ENCODE measurements around the gene SF3B1.

DNA sequence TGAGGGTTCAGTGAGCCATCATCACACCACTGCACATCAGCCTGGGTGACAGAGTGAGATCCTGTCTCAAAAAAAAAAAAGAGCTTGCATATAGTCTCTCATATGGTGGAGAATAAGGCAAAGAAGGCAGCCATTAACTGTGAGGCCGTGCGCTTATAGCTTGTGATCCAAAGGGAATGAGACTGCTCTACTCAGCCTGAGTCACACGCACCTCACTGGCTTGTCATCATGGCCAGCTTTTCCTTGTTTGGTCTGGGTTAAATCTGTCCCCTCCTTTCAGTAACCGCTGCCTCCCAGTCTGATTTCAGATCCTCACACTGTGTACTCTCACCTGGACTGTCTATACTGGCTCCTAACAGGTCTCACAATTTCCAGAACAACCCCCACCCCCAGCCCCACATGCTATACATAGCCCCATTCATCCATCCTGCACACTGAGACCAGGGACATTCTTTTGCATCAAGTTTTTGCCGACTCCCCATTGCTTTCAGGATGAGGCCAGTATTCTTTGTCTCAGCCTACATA is 88.9 kb downstream of the SF3B1 start:
- TF ChIP-seq CTCF (IDR thresholded peaks at IDR 0.05; ENCODE audit: low read length) (no peak), EZH2 (optimal IDR thresholded peaks at IDR 0.05; ENCODE audit: low read depth, low read length) (no peak), EZH2phosphoT487 (IDR thresholded peaks at IDR 0.05; ENCODE audit: low read length) (no peak)

Measured in MM.1S (cell line).